Sigmoid colon (tissue), 4 donors: ENCODE measurements around the gene GMDS.

Experiments
- CTCF ChIP-seq, 4 experiments: fragments of 450-650 bp in 3 of 4; fragments of 200-600 bp in 1 of 4; IDR thresholded peaks; one replicate each; pipeline ENCODE4 v1.5.1; 2016 to 2019; ENCODE audit warnings: antibody characterized with exemption in 4 of 4, mild to moderate bottlenecking in 3 of 4, moderate library complexity in 2 of 4
- EP300 ChIP-seq, 4 donors: sonication (generic); formaldehyde crosslinking; IDR thresholded peaks; one replicate each; pipeline ENCODE4 v1.6.1; 2017; ENCODE audit warnings: antibody characterized with exemption in 4 of 4
- POLR2A ChIP-seq, 2 donors: fragments of 450-650 bp; IDR thresholded peaks; one replicate each; pipeline ENCODE4 v1.6.1; 2016; ENCODE audit warnings: antibody characterized with exemption in 2 of 2, mild to moderate bottlenecking in 2 of 2, moderate library complexity in 2 of 2
- POLR2AphosphoS5 ChIP-seq, 4 donors: sonication (generic); formaldehyde crosslinking; IDR thresholded peaks; one replicate each; pipeline ENCODE4 v1.6.1; 2017; ENCODE audit warnings: antibody characterized with exemption in 4 of 4

DNA sequence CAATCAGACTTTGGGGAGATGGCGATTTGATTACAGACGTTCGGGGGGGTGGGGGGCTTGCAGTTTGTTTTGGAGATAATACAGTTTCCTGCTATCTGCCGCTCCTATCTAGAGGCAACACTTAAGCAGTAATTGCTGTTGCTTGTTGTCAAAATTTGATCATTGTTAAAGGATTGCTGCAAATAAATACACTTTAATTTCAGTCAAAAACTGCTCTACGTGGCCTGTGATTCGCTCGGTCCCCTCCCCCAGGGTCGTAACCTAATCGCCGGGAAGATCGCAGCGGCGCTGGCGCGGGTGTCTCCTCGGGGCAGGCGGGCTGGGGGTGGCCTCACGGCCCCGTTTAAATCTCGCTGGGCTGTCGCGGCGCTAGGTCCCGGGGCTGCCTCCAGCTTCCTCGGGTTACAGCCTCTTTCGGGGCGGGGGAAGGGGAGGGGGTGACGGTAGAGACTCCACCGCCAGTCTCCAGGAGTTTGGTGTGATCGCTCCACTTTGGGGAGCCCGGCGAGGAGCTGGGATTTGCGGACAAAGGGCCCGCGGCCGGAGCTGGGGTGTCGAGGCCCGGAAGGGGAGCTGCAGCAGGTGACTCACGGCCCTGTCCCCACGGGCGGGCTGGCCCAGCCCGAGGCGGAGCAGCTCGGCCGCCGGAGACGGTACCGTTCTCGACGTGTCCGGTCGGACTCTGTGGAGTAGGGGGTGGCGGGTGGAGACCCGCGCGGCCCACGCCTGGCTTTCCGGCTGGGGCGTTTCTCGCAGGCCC, 631.5 kb downstream of the GMDS start:
- TF ChIP-seq CTCF (IDR thresholded peaks at IDR 0.05) (no peak), POLR2A (IDR thresholded peaks at IDR 0.05) (no peak), POLR2AphosphoS5 (IDR thresholded peaks at IDR 0.05) (no peak), EP300 (IDR thresholded peaks at IDR 0.05) (no peak)
